K562 (cell line): Measurements from ENCODE around the gene SNX3. TPM values are rescaled to one million over a fixed set of nuclear protein-coding genes. Genes with fewer than 3 reads are reported as not detected.

ENCODE experiments used
- ATAC-seq: fragments of 200-7000 bp; cut with Tn5 transposase; 3 replicates; pipeline ENCODE4 v1.9.1; 2020; ENCODE audit warnings: moderate library complexity
- BruUV-seq: library from RNA; stranded (reverse); fragments of 400-500 nt; replicated peaks from 2 replicates; lab custom pipeline; 2021; lab: Mats Ljungman, UMichigan
- CTCF ChIA-PET: fragments of 300-600 bp; formaldehyde crosslinking; extraction: SDS; loops from one replicate; lab custom pipeline; 2021; ENCODE audit warnings: low intra/inter-chr PET ratio; lab: Yijun Ruan, JAX
- POLR2A ChIA-PET: fragments of 300-600, 350-650 bp; sonication (Branson Sonifier 250); formaldehyde crosslinking; extraction: SDS; loops from one replicate; lab custom pipeline; 2021; ENCODE audit warnings: antibody characterized with exemption, inconsistent platforms; lab: Yijun Ruan, JAX
- DNase-seq, 4 experiments: peaks; one replicate each; pipeline versions ENCODE4 v3.0.0 to v3.0.0-alpha.2; 2011 to 2018; ENCODE audit warnings: low spot score in 3 of 4, mixed read lengths in 3 of 4; ENCODE audit errors: extremely low read depth in 1 of 4
- FAIRE-seq: peaks from 2 replicates; lab custom pipeline; 2011; peaks lifted over from hg19 to GRCh38; lab: Jason Lieb, UNC
- H2AFZ ChIP-seq: 2 replicates; pipeline ENCODE4 v1.6.0; 2011; ENCODE audit warnings: low read depth, low read length, control low read depth, inconsistent platforms
- H3K27ac ChIP-seq: fragments of 200-600 bp; 3 replicates; pipeline ENCODE4 v1.8.0; 2011; ENCODE audit warnings: low read depth, mild to moderate bottlenecking, control low read depth, inconsistent platforms, low read length, moderate library complexity, mixed read lengths; ENCODE audit errors: extremely low read depth
- H3K27me3 ChIP-seq, 2 experiments: fragments of 300-600 bp in 1 of 2; 2 replicates in 1 of 2; 3 replicates in 1 of 2; pipeline versions ENCODE4 v1.6.0 to v1.8.0; 2011; ENCODE audit warnings: inconsistent platforms in 2 of 2, low read length in 2 of 2, mild to moderate bottlenecking in 1 of 2, mixed read lengths in 1 of 2, moderate library complexity in 1 of 2; ENCODE audit not compliant: control insufficient read depth in 2 of 2, insufficient read depth in 2 of 2
- H3K36me3 ChIP-seq: fragments of 300-600 bp; 3 replicates; pipeline ENCODE4 v1.8.0; 2011; ENCODE audit warnings: mild to moderate bottlenecking, low read length, inconsistent platforms; ENCODE audit not compliant: control insufficient read depth, insufficient read depth
- H3K4me1 ChIP-seq, 2 experiments: fragments of 200-600 bp in 1 of 2; replicated peaks in 1 of 2; 2 replicates in 1 of 2; 3 replicates in 1 of 2; pipeline versions ENCODE4 v1.5.1 to v1.8.0; 2011; ENCODE audit warnings: inconsistent platforms in 2 of 2, low read length in 2 of 2, mild to moderate bottlenecking in 1 of 2, mixed read lengths in 1 of 2, moderate library complexity in 1 of 2; ENCODE audit not compliant: control insufficient read depth in 2 of 2, insufficient read depth in 2 of 2
- H3K4me2 ChIP-seq: 2 replicates; pipeline ENCODE4 v1.6.1; 2011; ENCODE audit warnings: low read length, control low read depth, inconsistent platforms, mixed read lengths; ENCODE audit not compliant: insufficient read depth
- H3K4me3 ChIP-seq: fragments of 200-600 bp; sonication (generic), shearing (Covaris generic); 2 replicates; pipeline ENCODE4 v1.5.1; 2016; ENCODE audit warnings: control low read depth, inconsistent platforms
- H3K79me2 ChIP-seq: fragments of 200-600 bp; 3 replicates; pipeline ENCODE4 v1.8.0; 2011; ENCODE audit warnings: low read length, inconsistent platforms; ENCODE audit not compliant: control insufficient read depth, insufficient read depth
- H3K9ac ChIP-seq, 2 experiments: 2 replicates each; pipeline versions ENCODE4 v1.6.0 to v1.6.1; 2011; ENCODE audit warnings: low read depth in 2 of 2, low read length in 2 of 2, control low read depth in 1 of 2, inconsistent platforms in 1 of 2, mild to moderate bottlenecking in 1 of 2, mixed read lengths in 1 of 2; ENCODE audit not compliant: insufficient read depth in 1 of 2
- H3K9me1 ChIP-seq: one replicate; pipeline ENCODE4 v1.6.0; 2011; ENCODE audit warnings: inconsistent platforms, mild to moderate bottlenecking, low read length, moderate library complexity; ENCODE audit not compliant: control insufficient read depth, insufficient read depth
- H3K9me3 ChIP-seq: replicated peaks from 2 replicates; pipeline ENCODE4 v1.5.1; 2011; ENCODE audit warnings: low read depth, low read length, inconsistent platforms; ENCODE audit not compliant: control insufficient read depth, insufficient read depth
- H4K20me1 ChIP-seq: replicated peaks from 2 replicates; pipeline ENCODE4 v1.6.1; 2011; ENCODE audit warnings: low read length, inconsistent platforms, mixed read lengths; ENCODE audit not compliant: control insufficient read depth, insufficient read depth
- CHD4 ChIP-seq: fragments of 200-600 bp; sonication (generic); IDR thresholded peaks from 3 replicates; pipeline ENCODE4 v1.6.1; 2012; ENCODE audit warnings: low read depth, mild to moderate bottlenecking, mixed read lengths, low read length, inconsistent platforms; ENCODE audit not compliant: insufficient read depth, insufficient replicate concordance, poor library complexity, severe bottlenecking
- ELF4 ChIP-seq: fragments of 450-650 bp; formaldehyde crosslinking; IDR thresholded peaks from 2 replicates; pipeline ENCODE4 v1.4.0; 2022; ENCODE audit warnings: missing genetic modification characterization
- ETS2 ChIP-seq: IDR thresholded peaks from 2 replicates; pipeline ENCODE4 v1.6.1; 2016; ENCODE audit warnings: borderline replicate concordance, missing genetic modification characterization, mild to moderate bottlenecking, moderate library complexity, missing compliant biosample characterization; ENCODE audit not compliant: poor library complexity, severe bottlenecking
- FUS ChIP-seq: fragments of 200-400 bp; formaldehyde crosslinking; optimal IDR thresholded peaks from 2 replicates; pipeline ENCODE3; 2017; ENCODE audit warnings: low read depth, low read length
- MAZ ChIP-seq, 2 experiments: fragments of 450-650 bp in 1 of 2; sonication (generic) in 1 of 2; formaldehyde crosslinking; IDR thresholded peaks in 1 of 2; conservative IDR thresholded peaks in 1 of 2; 2 replicates each; pipeline versions ENCODE4 v1.4.0 to v1.5.0; 2020; ENCODE audit warnings: mild to moderate bottlenecking in 1 of 2, missing genetic modification reagents in 1 of 2
- MBD2 ChIP-seq: sonication (generic); IDR thresholded peaks from 2 replicates; pipeline ENCODE4 v1.6.1; 2016; ENCODE audit warnings: low read depth, borderline replicate concordance
- NRF1 ChIP-seq, 2 experiments: fragments of 450-650 bp; IDR thresholded peaks in 1 of 2; conservative IDR thresholded peaks in 1 of 2; 2 replicates each; pipeline ENCODE4 v1.6.1; 2014; ENCODE audit warnings: mild to moderate bottlenecking in 2 of 2
- RBM25 ChIP-seq: fragments of 200-400 bp; formaldehyde crosslinking; IDR thresholded peaks from 2 replicates; pipeline ENCODE4 v1.6.1; 2018; ENCODE audit warnings: low read length, low read depth, moderate library complexity; ENCODE audit not compliant: severe bottlenecking
- SLC30A9 ChIP-seq: fragments of 250-450 bp; sonication (Bioruptor Pico); IDR thresholded peaks from 2 replicates; pipeline ENCODE4 v1.8.0; 2022; ENCODE audit warnings: mild to moderate bottlenecking, moderate library complexity
- SMARCC2 ChIP-seq: fragments of 450-650 bp; IDR thresholded peaks from 2 replicates; pipeline ENCODE4 v1.6.1; 2017; ENCODE audit warnings: antibody characterized with exemption, moderate library complexity, mild to moderate bottlenecking, low read depth
- TCF3 ChIP-seq: sonication (generic); formaldehyde crosslinking; IDR thresholded peaks from 2 replicates; pipeline ENCODE4 v1.4.0; 2020; ENCODE audit warnings: mild to moderate bottlenecking, missing genetic modification reagents
- ZFP30 ChIP-seq: fragments of 250-450 bp; sonication (Bioruptor Pico); IDR thresholded peaks from 2 replicates; pipeline ENCODE4 v1.8.0; 2022; ENCODE audit warnings: moderate library complexity, mild to moderate bottlenecking, inconsistent platforms, borderline replicate concordance
- ZNF644 ChIP-seq: fragments of 200-800 bp; sonication (Bioruptor generic); IDR thresholded peaks from 2 replicates; pipeline ENCODE4 v1.6.1; 2016; ENCODE audit warnings: low read depth, missing genetic modification characterization, missing compliant biosample characterization
- WGBS: fragments of 100-300 bp; shearing (Covaris generic); methylation state at CpG from one replicate; pipeline ENCODE4 v1.1.6; 2016; ENCODE audit warnings: low coverage, mixed read lengths; ENCODE audit not compliant: insufficient coverage; ENCODE audit errors: missing lambda C conversion rate; 5-methylcytosine and 5-hydroxymethylcytosine counted together
- in situ Hi-C: fragments of 300-500 bp; cut with MboI; formaldehyde crosslinking; loops from 4 replicates; pipeline ENCODE4 v1.15.0; 2018; ENCODE audit warnings: inconsistent platforms, mixed read lengths
- intact Hi-C: fragments of 100-400 bp; cut with micrococcal nuclease; formaldehyde crosslinking; loops from 2 replicates; pipeline ENCODE4 v1.14.2; 2022
- polyA plus RNA-seq, 8 experiments: library from polyadenylated mRNA; depleted of rRNA in 4 of 8; stranded (reverse) in 5 of 8; unstranded in 3 of 8; fragments of >200 nt; fragmentation: Nextera tagmentation in 2 of 8; fragmentation: Illumina TruSeq in 1 of 8; extraction: Ambion mirVana in 2 of 8; extraction: Trizol in 1 of 8; gene quantifications; 2 replicates each; pipeline versions ENCODE4 v1.2.1 to v1.2.3, GENCODE V29; 2011 to 2014; ENCODE audit warnings: inconsistent platforms in 1 of 8, missing spikeins in 1 of 8
- total RNA-seq, 7 experiments: library from RNA; depleted of rRNA in 6 of 7; stranded (reverse); fragments of >200 nt in 6 of 7; fragmentation: Illumina TruSeq in 2 of 7; extraction: Trizol in 2 of 7; gene quantifications; 2 replicates each; pipeline versions ENCODE4 v1.2.1 to v1.2.3, GENCODE V29; 2011 to 2021; ENCODE audit warnings: low replicate concordance in 1 of 7
- TF ChIP-seq, protein P1 (sequence below): fragments of 450-650 bp; IDR thresholded peaks from 2 replicates; pipeline ENCODE4 v1.6.1; 2014; ENCODE audit warnings: low read depth, mild to moderate bottlenecking, moderate library complexity, borderline replicate concordance
- TF ChIP-seq, protein P2 (sequence below): IDR thresholded peaks from 2 replicates; pipeline ENCODE4 v1.6.1; 2012; ENCODE audit warnings: low read depth, low read length, improper control_type of control experiment, borderline replicate concordance
- TF ChIP-seq, protein P3 (sequence below): fragments of 250-450 bp; sonication (Bioruptor Pico); IDR thresholded peaks from 2 replicates; pipeline ENCODE4 v1.9.0; 2021; ENCODE audit warnings: mild to moderate bottlenecking
- TF ChIP-seq, protein P4 (sequence below), 2 experiments: fragments of 450-650 bp in 1 of 2; sonication (generic) in 1 of 2; formaldehyde crosslinking in 1 of 2; IDR thresholded peaks in 1 of 2; conservative IDR thresholded peaks in 1 of 2; 2 replicates each; pipeline versions ENCODE4 v1.6.1 to v1.8.1; 2016 to 2023; ENCODE audit warnings: mild to moderate bottlenecking in 2 of 2, moderate library complexity in 2 of 2, inconsistent platforms in 1 of 2, missing genetic modification reagents in 1 of 2

The SNX3 gene
- total and polyA plus RNA-seq, 9 of the 15 experiments (the other 6 are each of a cell fraction or from before 2014, with no cell fraction given) = 48.9 to 410 (median 159) TPM

DNA sequence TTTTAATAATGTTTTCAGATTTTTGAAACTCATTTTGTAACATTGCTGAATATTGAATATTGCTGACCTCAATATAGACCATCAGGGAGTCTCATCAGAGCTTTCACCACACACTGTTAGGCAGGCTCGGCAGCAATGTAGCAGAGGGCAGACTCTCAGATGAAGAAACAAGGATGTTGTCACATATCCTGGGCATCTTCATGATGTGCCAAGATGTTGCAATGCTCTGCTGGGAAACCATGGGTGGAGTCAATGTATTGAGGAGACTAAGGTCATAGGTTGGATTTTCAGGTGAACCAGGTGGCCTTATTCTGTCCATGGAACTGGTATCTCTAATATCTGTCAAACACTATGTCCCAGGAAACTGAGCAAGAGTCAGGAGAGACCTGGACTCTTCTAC is 67.7 kb downstream of the SNX3 start (continued):
- TF ChIP-seq, protein P1, sequence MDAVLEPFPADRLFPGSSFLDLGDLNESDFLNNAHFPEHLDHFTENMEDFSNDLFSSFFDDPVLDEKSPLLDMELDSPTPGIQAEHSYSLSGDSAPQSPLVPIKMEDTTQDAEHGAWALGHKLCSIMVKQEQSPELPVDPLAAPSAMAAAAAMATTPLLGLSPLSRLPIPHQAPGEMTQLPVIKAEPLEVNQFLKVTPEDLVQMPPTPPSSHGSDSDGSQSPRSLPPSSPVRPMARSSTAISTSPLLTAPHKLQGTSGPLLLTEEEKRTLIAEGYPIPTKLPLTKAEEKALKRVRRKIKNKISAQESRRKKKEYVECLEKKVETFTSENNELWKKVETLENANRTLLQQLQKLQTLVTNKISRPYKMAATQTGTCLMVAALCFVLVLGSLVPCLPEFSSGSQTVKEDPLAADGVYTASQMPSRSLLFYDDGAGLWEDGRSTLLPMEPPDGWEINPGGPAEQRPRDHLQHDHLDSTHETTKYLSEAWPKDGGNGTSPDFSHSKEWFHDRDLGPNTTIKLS = no peak
- TF ChIP-seq ELF4 (CRISPR knock-in tag) (no peak), ZNF644 (tag) (no peak), NRF1 (conservative IDR thresholded peaks at IDR 0.05 in 1 of 2, IDR thresholded peaks at IDR 0.05 in 1 of 2) (no peak)
- TF ChIP-seq, protein P2, sequence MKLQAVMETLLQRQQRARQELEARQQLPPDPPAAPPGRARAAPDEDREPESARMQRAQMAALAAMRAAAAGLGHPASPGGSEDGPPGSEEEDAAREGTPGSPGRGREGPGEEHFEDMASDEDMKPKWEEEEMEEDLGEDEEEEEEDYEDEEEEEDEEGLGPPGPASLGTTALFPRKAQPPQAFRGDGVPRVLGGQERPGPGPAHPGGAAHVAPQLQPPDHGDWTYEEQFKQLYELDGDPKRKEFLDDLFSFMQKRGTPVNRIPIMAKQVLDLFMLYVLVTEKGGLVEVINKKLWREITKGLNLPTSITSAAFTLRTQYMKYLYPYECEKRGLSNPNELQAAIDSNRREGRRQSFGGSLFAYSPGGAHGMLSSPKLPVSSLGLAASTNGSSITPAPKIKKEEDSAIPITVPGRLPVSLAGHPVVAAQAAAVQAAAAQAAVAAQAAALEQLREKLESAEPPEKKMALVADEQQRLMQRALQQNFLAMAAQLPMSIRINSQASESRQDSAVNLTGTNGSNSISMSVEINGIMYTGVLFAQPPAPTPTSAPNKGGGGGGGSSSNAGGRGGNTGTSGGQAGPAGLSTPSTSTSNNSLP = no peak

DNA sequence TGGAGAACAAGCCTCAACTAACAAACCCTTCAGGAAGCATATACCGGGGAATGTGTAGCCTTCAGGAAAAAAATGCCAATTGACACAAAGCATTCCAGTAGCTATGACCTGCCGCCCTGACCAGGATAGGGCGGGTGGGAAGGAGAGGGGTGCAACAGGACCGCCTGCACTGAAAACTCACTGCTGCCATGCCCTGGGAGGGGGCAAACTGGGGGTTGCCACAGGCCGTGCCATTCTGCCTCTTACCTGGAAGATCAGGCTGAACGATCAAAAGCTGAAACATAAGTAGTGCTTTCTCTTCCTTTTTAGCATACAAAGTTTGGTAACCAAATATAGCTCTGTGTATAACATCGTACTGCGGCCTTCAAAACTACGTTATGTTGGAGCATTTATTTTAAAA is 73.3 kb downstream of the SNX3 start:
- H3K4me1 ChIP-seq = no peaks in the 10 kb centered on the region
- no peaks in the 10 kb centered on the region for H3K9me3 ChIP-seq
- no peak overlapping the region for H3K4me2 ChIP-seq
- WGBS = 11% methylated on average over 9 of the region's 9 CpGs
- no peaks in the 10 kb centered on the region for H3K36me3 ChIP-seq
- no peak for DNase-seq
- ChIA-PET CTCF (no interaction called here), POLR2A (interaction anchor here (0.7 to 1.8 kb wide), 2 partner anchors 10 to 11 kb away, joined by 4 to 6 read pairs; no protein-coding TSS in a partner anchor)
- H3K4me3 ChIP-seq = no peak overlapping the region
- no peak overlapping the region for H3K9ac ChIP-seq
- H3K27me3 ChIP-seq = peaks cover 25 to 31% of the 10 kb centered on the region in 2 experiments
- no peaks in the 10 kb centered on the region for H4K20me1 ChIP-seq
- H2AFZ ChIP-seq = no peak overlapping the region
- no peak overlapping the region for H3K27ac ChIP-seq
- no peak for FAIRE-seq
- in situ Hi-C loops (no loop called here), intact Hi-C loops (no loop called here)
- no peaks in the 10 kb centered on the region for H3K79me2 ChIP-seq
- no peak for ATAC-seq
- H3K9me1 ChIP-seq = no peaks in the 10 kb centered on the region
- no TSS peak for BruUV-seq
- TF ChIP-seq SLC30A9 (no peak), TCF3 (CRISPR knock-in tag) (no peak), FUS (no peak), MBD2 (no peak), SMARCC2 (no peak), CHD4 (no peak), ZFP30 (CRISPR knock-in tag) (no peak), ETS2 (tag) (no peak), RBM25 (no peak), MAZ (CRISPR knock-in tag; conservative IDR thresholded peaks at IDR 0.05 in 1 of 2, IDR thresholded peaks at IDR 0.05 in 1 of 2) (no peak)
- TF ChIP-seq, protein P3, sequence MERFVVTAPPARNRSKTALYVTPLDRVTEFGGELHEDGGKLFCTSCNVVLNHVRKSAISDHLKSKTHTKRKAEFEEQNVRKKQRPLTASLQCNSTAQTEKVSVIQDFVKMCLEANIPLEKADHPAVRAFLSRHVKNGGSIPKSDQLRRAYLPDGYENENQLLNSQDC (CRISPR knock-in tag) = no peak
- TF ChIP-seq, protein P4, sequence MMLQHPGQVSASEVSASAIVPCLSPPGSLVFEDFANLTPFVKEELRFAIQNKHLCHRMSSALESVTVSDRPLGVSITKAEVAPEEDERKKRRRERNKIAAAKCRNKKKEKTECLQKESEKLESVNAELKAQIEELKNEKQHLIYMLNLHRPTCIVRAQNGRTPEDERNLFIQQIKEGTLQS (IDR thresholded peaks at IDR 0.05) = no peak
- TF ChIP-seq, protein P4 (CRISPR knock-in tag; conservative IDR thresholded peaks at IDR 0.05) = no peak
